ENCODE data around the gene TSSC4. TPM values are rescaled to one million over a fixed set of nuclear protein-coding genes. Genes with fewer than 3 reads are reported as not detected.

TSSC4 gene
- total RNA-seq, 2 donors from 2014 or later: 35.6 to 59.0 TPM

DNA sequence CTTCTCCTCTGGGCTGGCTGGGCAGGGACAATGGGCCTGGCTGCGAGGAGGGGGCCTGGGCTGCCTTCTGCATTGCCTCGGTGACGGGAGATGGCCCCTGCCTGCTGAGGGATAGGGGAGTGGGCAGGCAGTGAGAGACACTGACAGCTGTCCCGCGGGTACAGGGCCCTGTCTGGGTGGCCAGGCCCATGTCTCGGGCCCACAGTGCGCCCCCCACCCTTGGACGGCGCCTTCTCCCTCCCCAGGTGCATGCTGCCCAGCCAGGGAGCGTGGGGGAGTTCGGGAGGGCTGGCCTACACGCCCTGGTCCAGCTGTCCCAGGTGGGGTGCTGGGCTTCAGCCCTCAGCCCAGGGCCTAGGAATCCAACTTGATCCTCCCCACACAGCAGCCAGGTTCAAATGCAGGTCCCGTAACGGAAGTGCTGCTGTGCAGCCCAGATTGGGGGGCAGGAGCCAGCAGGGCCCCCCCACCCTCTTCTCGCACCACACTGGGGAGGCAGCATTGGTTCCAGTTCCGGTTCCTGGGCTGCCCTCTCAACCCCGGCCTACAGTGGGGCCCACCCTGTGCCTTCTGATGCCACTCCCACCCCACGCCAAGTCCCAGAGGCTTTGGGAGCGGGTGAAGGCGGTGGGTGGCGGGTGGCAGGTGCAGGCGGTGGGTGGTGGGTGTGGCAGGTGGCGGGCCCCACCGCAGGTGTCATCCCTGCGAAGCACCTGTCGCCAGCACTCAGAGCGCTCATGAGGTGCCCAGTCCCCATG, 7.3 kb upstream of the TSSC4 start:
- TF ChIP-seq, protein P1, sequence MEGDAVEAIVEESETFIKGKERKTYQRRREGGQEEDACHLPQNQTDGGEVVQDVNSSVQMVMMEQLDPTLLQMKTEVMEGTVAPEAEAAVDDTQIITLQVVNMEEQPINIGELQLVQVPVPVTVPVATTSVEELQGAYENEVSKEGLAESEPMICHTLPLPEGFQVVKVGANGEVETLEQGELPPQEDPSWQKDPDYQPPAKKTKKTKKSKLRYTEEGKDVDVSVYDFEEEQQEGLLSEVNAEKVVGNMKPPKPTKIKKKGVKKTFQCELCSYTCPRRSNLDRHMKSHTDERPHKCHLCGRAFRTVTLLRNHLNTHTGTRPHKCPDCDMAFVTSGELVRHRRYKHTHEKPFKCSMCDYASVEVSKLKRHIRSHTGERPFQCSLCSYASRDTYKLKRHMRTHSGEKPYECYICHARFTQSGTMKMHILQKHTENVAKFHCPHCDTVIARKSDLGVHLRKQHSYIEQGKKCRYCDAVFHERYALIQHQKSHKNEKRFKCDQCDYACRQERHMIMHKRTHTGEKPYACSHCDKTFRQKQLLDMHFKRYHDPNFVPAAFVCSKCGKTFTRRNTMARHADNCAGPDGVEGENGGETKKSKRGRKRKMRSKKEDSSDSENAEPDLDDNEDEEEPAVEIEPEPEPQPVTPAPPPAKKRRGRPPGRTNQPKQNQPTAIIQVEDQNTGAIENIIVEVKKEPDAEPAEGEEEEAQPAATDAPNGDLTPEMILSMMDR (IDR thresholded peaks at IDR 0.05): no peak
- no peak overlapping the region for H3K4me3 ChIP-seq
- H3K4me1 ChIP-seq: no peaks in the 10 kb centered on the region
- no peak for DNase-seq
- H3K9ac ChIP-seq (ENCODE audit: low read depth in 2 of 2, low read length in 2 of 2): no peak overlapping the region
- H3K27ac ChIP-seq: no peak overlapping the region
- H3K9me3 ChIP-seq: no peaks in the 10 kb centered on the region
- intact Hi-C loops (cut with DNase I): no loop called here
- peaks cover 3% of the 10 kb centered on the region for H3K36me3 ChIP-seq
- H3K27me3 ChIP-seq: no peaks in the 10 kb centered on the region

DNA sequence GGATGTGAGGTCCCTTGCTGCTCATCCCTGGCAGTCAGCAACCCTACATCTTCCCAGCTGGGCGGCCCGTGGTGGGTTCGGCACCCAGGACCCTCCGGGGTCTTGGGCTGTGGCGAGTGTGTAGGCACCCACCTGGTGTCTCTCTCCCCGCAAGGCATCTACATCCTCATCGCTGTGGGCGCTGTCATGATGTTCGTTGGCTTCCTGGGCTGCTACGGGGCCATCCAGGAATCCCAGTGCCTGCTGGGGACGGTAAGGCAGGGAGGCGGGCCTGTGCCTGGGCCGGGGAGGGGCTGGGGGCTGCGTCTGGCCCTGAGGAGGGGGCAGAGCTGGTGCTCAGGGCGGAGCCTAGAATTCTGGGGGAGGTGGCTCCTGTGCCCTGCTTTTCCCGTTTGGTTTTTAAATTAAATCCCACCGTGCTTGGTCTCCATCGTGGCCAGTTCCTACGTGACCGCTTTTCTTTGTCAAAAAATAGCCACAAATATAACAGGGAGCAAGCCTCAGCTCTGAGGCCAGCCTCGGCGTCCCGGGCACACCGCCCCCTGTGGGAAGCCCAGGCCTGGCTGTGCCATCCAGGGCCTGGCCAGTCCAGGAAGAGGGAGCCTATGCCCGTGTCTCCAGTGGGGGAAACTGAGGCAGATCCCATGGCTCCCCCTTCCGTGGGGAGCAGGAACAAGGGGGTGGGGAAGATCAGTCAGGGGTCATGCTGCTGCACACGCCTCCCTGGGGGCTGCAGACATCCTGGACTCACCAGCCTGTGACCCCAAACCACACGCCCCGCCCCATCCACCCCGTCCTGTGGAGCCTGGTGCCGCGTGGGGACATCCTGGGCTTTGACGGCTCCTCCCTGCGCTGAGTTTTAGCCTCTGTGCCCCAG, 6.4 kb upstream of the TSSC4 start:
- Histone ChIP-seq H3K27me3 (no peaks in the 10 kb centered on the region), H3K9ac (ENCODE audit: low read depth in 2 of 2, low read length in 2 of 2) (no peak overlapping the region), H3K4me3 (no peak overlapping the region), H3K27ac (no peak overlapping the region), H3K36me3 (peaks cover 3% of the 10 kb centered on the region), H3K9me3 (no peaks in the 10 kb centered on the region), H3K4me1 (peaks cover 2% of the 10 kb centered on the region)
- TF ChIP-seq, protein P1 (IDR thresholded peaks at IDR 0.05): no peak
- no peak for DNase-seq
- intact Hi-C loops (cut with DNase I): no loop called here

DNA sequence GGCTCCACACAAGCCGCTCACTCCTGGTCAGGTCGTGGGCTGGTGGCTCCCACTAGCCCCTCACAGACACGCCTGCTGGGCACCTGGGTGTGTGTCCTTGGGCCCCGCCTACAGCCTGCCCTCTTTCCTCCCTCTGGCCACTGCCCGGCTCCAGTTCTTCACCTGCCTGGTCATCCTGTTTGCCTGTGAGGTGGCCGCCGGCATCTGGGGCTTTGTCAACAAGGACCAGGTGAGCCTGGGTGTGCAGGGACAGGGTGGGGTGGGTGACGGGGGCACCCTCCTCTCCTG, 5.8 kb upstream of the TSSC4 start:
- intact Hi-C loops (cut with DNase I): no loop called here
- H3K9me3 ChIP-seq: no peaks in the 10 kb centered on the region
- H3K36me3 ChIP-seq: peaks cover 3% of the 10 kb centered on the region
- no peaks in the 10 kb centered on the region for H3K27me3 ChIP-seq
- TF ChIP-seq, protein P1 (IDR thresholded peaks at IDR 0.05): no peak
- DNase-seq: no peak
- H3K4me1 ChIP-seq: peaks cover 8% of the 10 kb centered on the region
- H3K4me3 ChIP-seq: no peak overlapping the region
- H3K27ac ChIP-seq: no peak overlapping the region
- no peak overlapping the region for H3K9ac ChIP-seq (ENCODE audit: low read depth in 2 of 2, low read length in 2 of 2)

DNA sequence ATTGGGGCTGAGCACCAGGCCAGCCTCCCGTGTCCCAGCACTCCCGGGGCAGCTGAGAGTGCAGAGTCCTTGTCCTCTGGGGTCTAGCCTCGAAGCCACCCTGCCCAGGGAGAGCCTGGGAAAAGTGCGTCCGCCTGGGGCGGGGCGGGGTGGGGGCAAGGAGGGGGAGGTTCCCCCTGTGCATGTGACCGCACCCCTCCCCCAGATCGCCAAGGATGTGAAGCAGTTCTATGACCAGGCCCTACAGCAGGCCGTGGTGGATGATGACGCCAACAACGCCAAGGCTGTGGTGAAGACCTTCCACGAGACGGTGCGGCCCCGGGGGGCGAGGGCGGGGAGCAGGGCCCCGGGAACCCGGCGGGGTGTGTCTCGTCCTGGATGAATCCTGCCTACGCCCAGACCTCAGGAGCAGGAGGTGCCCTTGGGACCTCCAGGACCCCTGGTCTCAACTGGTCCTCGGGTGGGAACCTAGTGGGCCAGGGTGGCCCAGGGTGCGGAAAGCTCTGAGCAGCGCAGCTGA, 5.3 kb upstream of the TSSC4 start:
- DNase-seq: no peak
- H3K27ac ChIP-seq: no peak overlapping the region
- peaks cover 8% of the 10 kb centered on the region for H3K4me1 ChIP-seq

DNA sequence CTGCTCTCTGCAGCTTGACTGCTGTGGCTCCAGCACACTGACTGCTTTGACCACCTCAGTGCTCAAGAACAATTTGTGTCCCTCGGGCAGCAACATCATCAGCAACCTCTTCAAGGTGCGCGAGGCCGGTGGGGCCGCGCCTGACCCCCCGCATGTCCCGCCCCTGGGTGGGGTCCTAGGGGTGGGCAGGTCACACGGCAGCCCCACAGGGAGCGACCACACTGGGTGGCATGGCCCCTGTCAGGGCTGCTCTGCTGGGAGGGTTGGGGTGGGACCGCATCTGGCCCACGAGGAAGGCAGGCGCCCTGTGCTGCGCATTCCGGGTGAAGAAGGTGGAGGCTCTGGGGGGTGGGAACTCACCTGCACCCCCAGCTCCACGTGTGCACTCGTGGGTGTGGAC, 4.7 kb upstream of the TSSC4 start:
- H3K36me3 ChIP-seq: peaks cover 3% of the 10 kb centered on the region
- no peaks in the 10 kb centered on the region for H3K9me3 ChIP-seq
- H3K4me3 ChIP-seq: no peak overlapping the region
- intact Hi-C loops (cut with DNase I): no loop called here
- peaks cover 8% of the 10 kb centered on the region for H3K4me1 ChIP-seq
- TF ChIP-seq, protein P1 (IDR thresholded peaks at IDR 0.05): no peak
- no peak overlapping the region for H3K27ac ChIP-seq
- DNase-seq: no peak
- H3K27me3 ChIP-seq: no peaks in the 10 kb centered on the region
- H3K9ac ChIP-seq (ENCODE audit: low read depth in 2 of 2, low read length in 2 of 2): no peak overlapping the region

More for the DNA sequence above, 5.3 kb upstream of the TSSC4 start:
- intact Hi-C loops (cut with DNase I): no loop called here
- peaks cover 3% of the 10 kb centered on the region for H3K36me3 ChIP-seq
- H3K9me3 ChIP-seq: no peaks in the 10 kb centered on the region
- no peak overlapping the region for H3K9ac ChIP-seq (ENCODE audit: low read depth in 2 of 2, low read length in 2 of 2)
- TF ChIP-seq, protein P1 (IDR thresholded peaks at IDR 0.05): no peak
- no peak overlapping the region for H3K4me3 ChIP-seq
- no peaks in the 10 kb centered on the region for H3K27me3 ChIP-seq
